Measurements from ENCODE around the gene BIN1. TPM values are rescaled to one million over a fixed set of nuclear protein-coding genes. Genes with fewer than 3 reads are reported as not detected.
A peak's percentile ranks its signal among the peaks of the same experiment; 100 is the strongest.

Gene BIN1
- total RNA-seq, 2 donors from 2014 or later: 24.4 to 43.5 TPM

- DNase-seq (no peak), ATAC-seq (no peak)
- no peaks in the 10 kb centered on the region for H3K9me3 ChIP-seq
- no peak overlapping the region for H3K27ac ChIP-seq
- H3K27me3 ChIP-seq: no peaks in the 10 kb centered on the region
- intact Hi-C loops (cut with DNase I): no loop called here
- peaks cover 6% of the 10 kb centered on the region for H3K4me1 ChIP-seq
- 88 to 95% methylated on average over 9 of the region's 9 CpGs for WGBS, 2 donors
- H3K36me3 ChIP-seq (replicated peaks in 1 of 2; ENCODE audit: insufficient read depth in 1 of 2, low read depth in 2 of 2): no peaks in the 10 kb centered on the region
- TF ChIP-seq CTCF (IDR thresholded peaks at IDR 0.05): no peak
- no peak for TF ChIP-seq POLR2A (IDR thresholded peaks at IDR 0.05)
- H3K4me3 ChIP-seq: no peak overlapping the region
These were observed 10.6 kb upstream of the BIN1 start for GRCh38 chr2:127117603-127118002.

GRCh38 chr2:127115471-127116199 is 8.7 kb upstream of the BIN1 start:
- TF ChIP-seq CTCF (IDR thresholded peaks at IDR 0.05): no peak
- no peak for TF ChIP-seq POLR2A (IDR thresholded peaks at IDR 0.05)
- H3K27ac ChIP-seq: no peak overlapping the region
- no peak overlapping the region for H3K4me3 ChIP-seq
- peak; percentile 40 for ATAC-seq
- intact Hi-C loops (cut with DNase I): no loop called here
- no peak for DNase-seq
- no peaks in the 10 kb centered on the region for H3K27me3 ChIP-seq
- 47 to 55% methylated on average over 8 to 11 of the region's 11 CpGs for WGBS, 2 donors
- H3K36me3 ChIP-seq (replicated peaks in 1 of 2; ENCODE audit: insufficient read depth in 1 of 2, low read depth in 2 of 2): no peaks in the 10 kb centered on the region
- no peaks in the 10 kb centered on the region for H3K9me3 ChIP-seq
- peaks cover 6% of the 10 kb centered on the region for H3K4me1 ChIP-seq

- Histone ChIP-seq H3K4me1 (peaks cover 14% of the 10 kb centered on the region), H3K27me3 (no peaks in the 10 kb centered on the region), H3K9me3 (no peaks in the 10 kb centered on the region), H3K27ac (no peak overlapping the region), H3K4me3 (no peak overlapping the region), H3K36me3 (replicated peaks in 1 of 2; ENCODE audit: insufficient read depth in 1 of 2, low read depth in 2 of 2) (no peaks in the 10 kb centered on the region)
- DNase-seq (no peak), ATAC-seq (no peak)
- intact Hi-C loops (cut with DNase I): no loop called here
- TF ChIP-seq POLR2A (IDR thresholded peaks at IDR 0.05) (no peak), CTCF (IDR thresholded peaks at IDR 0.05) (no peak)
- 32 to 36% methylated on average over 6 of the region's 6 CpGs for WGBS, 2 donors
These were observed 4.0 kb upstream of the BIN1 start for GRCh38 chr2:127110985-127111384.

GRCh38 chr2:127108090-127108523 is 1.2 kb upstream of the BIN1 start:
- DNase-seq (peak in 1 of 4 donors; percentile 2), ATAC-seq (no peak)
- WGBS, 2 donors: 88 to 89% methylated on average over 10 to 11 of the region's 11 CpGs
- intact Hi-C loops (cut with DNase I): no loop called here
- H3K4me3 ChIP-seq: no peak overlapping the region
- H3K27ac ChIP-seq: peak overlapping the region in 3 of 4 donors; percentile 85 to 89 (median 88)
- H3K9me3 ChIP-seq: no peaks in the 10 kb centered on the region
- TF ChIP-seq POLR2A (IDR thresholded peaks at IDR 0.05): no peak
- H3K27me3 ChIP-seq: no peaks in the 10 kb centered on the region
- H3K36me3 ChIP-seq (replicated peaks in 1 of 2; ENCODE audit: insufficient read depth in 1 of 2, low read depth in 2 of 2): no peaks in the 10 kb centered on the region
- H3K4me1 ChIP-seq: peaks cover 29% of the 10 kb centered on the region

DNA sequence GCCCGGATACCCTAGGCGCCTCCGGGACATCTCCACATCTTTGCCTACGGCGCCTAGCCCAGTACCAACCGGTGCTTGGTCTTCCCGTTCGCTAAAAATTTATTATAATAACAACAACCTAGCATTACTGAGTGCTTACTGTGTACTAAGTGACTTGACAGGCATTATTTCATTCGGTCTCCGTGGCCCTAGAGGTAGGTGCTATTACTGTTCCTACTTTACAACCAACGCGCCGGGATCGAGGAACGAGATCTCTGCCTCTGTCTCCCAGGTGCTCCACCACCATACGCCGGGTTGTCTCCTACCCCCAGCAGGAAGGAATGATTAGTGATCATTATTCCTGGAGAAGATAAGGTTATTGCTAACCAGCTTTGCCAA is 657 bp upstream of the BIN1 start:
- intact Hi-C loops (cut with DNase I): no loop called here
- no peaks in the 10 kb centered on the region for H3K27me3 ChIP-seq
- no peaks in the 10 kb centered on the region for H3K9me3 ChIP-seq
- peaks cover 29% of the 10 kb centered on the region for H3K4me1 ChIP-seq
- peak overlapping the region; percentile 84 to 92 for H3K4me3 ChIP-seq
- WGBS, 2 donors: 3% methylated on average over 17 of the region's 17 CpGs
- peak overlapping the region in 3 of 4 donors; percentile 85 to 89 (median 88) for H3K27ac ChIP-seq
- H3K36me3 ChIP-seq (replicated peaks in 1 of 2; ENCODE audit: insufficient read depth in 1 of 2, low read depth in 2 of 2): no peaks in the 10 kb centered on the region
- no peak for TF ChIP-seq POLR2A (IDR thresholded peaks at IDR 0.05)
- TF ChIP-seq CTCF (IDR thresholded peaks at IDR 0.05): peak in 3 of 7 experiments; percentile 31 to 50 (median 47)
- DNase-seq (peak in 2 of 4 donors; percentile 30 to 41), ATAC-seq (peak; percentile 11)
